Endometrial microvascular endothelial cells (primary cell): ENCODE measurements around the gene SMAD7. TPM values are rescaled to one million over a fixed set of nuclear protein-coding genes. Genes with fewer than 3 reads are reported as not detected.

Experiments
- in situ Hi-C: cut with HindIII; loops from 2 replicates; pipeline ENCODE4 v1.10.0; 2017; ENCODE audit warnings: low sequenced_read_pairs, low pct_unique_long_range_greater_than_20kb; ENCODE audit errors: inconsistent ontology term
- total RNA-seq: library from RNA; depleted of rRNA; stranded (reverse); fragments of >200 nt; gene quantifications from one replicate; pipeline ENCODE4 v1.2.3, GENCODE V29; 2015; ENCODE audit errors: inconsistent ontology term

Gene SMAD7
- total RNA-seq, 1 donor from 2014 or later: 6.6 TPM

GRCh38 chr18:48909721-48910120, 41.0 kb downstream of the SMAD7 start:
- in situ Hi-C loops: no loop called here

DNA sequence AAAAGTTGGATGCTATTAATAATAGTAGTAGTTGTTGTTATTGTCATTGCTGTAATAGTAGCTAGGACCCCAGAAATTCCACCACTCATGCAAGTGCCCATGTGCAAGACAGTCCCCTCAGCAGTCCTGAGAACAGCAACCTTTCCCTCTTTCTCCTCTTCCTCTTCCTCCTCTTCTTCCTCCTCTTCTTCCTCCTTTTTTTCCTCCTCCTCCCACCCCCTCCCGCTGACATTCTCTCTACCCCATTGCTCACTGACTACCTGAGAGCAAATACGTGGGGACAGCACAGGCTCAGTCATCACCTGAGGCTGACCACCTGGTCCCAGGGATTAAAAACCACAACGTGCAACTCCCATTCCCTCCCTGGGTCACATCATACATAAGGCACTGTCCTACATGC, 41.8 kb downstream of the SMAD7 start:
- in situ Hi-C loops: no loop called here

GRCh38 chr18:48905513-48905912, 45.3 kb downstream of the SMAD7 start:
- in situ Hi-C loops: no loop called here

- in situ Hi-C loops: no loop called here
Measured at GRCh38 chr18:48904847-48905394, 45.8 kb downstream of the SMAD7 start.

GRCh38 chr18:48904091-48904490, 46.7 kb downstream of the SMAD7 start:
- in situ Hi-C loops: no loop called here

- in situ Hi-C loops: no loop called here
Measured at GRCh38 chr18:48902856-48903601, 47.7 kb downstream of the SMAD7 start.

GRCh38 chr18:48902023-48902855, 48.5 kb downstream of the SMAD7 start:
- in situ Hi-C loops: no loop called here

DNA sequence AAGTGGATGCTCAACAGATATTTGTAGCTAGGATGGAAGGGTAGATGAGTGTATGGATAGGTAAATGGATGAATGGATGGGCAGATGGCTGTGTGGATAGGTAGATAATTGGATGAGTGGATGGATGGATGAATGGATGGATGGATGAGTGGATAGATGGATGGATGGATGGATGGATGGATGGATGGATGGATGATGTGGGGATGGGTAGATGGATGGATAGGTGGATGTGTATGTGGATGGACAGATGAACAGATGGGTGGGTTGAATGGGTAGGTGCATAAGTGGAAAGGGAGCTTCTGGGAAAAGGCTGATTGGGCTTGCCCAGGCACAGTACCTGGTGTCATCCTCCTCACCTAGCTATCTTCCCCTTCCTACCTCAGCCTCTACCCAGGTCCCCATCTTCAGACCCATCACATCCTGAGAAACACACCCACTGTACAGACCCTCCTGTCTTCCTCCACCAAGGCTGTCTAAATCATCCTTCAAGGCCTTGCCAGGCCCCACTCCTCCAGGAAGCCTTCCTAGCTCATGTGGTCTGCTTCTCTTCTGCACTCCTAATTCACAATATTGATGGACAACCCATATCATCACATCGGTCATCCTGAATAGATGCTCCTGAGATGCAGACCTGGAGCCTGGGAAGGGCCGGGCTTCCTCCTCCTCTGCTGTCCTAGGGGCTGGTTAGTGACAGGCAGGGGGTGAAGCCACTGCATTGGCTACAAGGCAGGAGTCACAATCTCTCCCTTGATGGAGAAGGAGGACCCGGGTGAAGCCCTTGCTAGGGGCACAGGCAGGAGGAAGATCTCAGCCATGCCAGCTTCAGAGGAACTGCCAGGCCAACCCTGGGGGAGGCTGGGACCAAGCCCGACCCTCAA, 49.4 kb downstream of the SMAD7 start:
- in situ Hi-C loops: no loop called here

DNA sequence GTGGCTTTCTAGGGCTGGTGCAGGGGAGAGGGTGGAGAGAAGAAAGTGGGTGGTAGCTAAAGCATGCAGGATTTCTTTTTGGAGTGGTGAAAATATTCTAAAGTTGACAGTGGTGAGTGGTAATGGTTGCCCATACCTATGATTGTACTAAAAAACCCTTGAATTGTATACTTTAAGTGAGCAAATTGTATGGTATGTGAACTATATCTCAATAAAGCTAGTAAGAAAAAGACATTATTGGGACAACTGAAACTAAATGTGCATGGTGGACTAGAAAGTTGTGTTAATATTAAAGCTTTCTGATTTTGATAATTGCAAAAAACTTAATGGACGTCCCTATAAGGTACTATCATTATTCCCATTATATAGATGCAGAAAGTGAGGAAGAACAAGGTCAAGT, 50.3 kb downstream of the SMAD7 start:
- in situ Hi-C loops: no loop called here

GRCh38 chr18:48899558-48900174, 51.1 kb downstream of the SMAD7 start:
- in situ Hi-C loops: no loop called here

GRCh38 chr18:48898521-48898920, 52.2 kb downstream of the SMAD7 start:
- in situ Hi-C loops: no loop called here

DNA sequence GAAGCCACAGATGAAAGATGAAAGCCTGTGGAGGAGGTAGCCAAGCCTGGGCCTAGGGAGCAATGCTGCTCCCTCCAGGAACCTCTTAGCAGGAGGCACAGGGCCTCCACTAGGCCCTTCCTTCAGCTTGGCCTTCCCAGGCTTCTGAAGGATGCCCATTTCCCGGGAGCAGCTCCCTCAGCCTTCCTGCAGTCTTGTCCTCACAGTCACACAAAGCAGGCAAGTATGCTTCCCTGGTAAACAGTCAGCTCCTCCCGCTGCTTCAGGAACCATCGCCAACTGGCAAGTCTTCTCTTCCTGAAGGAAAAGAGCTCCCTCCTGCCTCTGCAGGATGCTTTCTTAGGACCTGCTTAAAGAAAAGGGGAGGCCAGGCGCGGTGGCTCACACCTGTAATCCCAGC, 53.2 kb downstream of the SMAD7 start:
- in situ Hi-C loops: no loop called here

DNA sequence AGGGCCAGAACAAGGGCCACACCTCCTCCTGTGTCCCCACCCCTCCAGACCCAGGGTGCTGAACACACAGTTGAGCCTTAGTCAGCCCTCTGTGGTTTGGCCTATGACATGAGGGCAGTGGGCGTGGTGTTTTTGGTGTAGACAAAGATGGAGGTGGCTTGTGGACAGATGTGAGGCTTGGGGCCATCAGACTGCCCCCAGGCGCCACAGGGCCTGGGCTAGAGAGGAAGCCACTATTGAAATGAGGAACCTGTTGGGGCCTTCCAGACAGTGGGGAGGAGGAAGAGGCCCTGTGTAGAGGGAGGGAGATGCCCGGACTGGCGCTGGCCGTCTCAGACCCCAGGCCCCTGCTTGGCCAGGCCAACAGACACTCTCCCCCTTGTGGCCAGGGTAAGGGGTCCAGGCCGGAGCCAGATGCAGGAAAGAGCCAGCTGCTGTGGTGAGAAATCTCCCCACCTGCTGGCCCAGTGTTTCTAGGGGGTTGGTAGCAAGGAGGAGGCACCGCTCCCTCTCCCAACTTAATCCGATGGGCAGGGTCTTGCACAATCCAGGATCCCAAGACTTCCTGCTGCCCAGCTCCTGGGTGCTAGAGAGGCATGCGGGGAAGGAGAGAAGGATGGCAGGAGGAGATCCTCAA, 53.8 kb downstream of the SMAD7 start:
- in situ Hi-C loops: no loop called here

DNA sequence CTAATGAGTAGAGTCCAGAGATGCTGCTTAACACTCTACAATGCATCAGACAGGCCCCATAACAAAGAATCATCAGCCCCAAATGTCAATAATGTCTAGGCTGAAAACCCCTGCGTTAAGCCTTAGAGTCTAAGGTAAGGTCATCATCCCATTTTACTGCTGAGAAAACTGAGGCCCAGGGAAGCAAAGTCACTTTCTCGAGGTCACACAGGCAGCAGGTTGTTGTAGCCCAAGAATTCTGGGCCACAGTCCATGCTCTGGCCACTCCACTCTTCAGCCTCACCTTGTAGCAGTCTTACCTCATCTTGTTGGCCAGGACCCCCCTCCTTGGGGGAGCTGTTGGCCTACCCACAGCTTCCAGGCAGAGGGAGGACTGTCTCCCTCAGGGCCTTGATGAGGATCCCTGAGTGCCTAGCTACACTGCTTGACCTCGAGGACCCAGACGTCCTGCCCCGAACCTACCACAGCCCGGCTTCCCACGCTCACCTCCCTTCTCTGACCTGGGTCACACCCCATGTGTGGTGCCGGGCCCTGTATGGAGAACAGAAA, 54.4 kb downstream of the SMAD7 start:
- in situ Hi-C loops: no loop called here

GRCh38 chr18:48894799-48895346, 55.9 kb downstream of the SMAD7 start:
- in situ Hi-C loops: no loop called here

GRCh38 chr18:48893608-48894600, 56.9 kb downstream of the SMAD7 start:
- in situ Hi-C loops: no loop called here
